ENCODE results near the gene C17orf50.
A peak's percentile ranks its signal among the peaks of the same experiment; 100 is the strongest.

Gene C17orf50

GRCh38 chr17:35804658-35805192 lies 44.0 kb downstream of the C17orf50 start:
- Histone ChIP-seq H3K36me3 (ENCODE audit: control insufficient read depth in 2 of 2, insufficient read depth in 2 of 2, low read length in 2 of 2) (no peaks in the 10 kb centered on the region), H3K9ac (ENCODE audit: low read length in 2 of 2) (peak overlapping the region in 1 of 2 donors; percentile 2), H3K4me3 (ENCODE audit: low read length in 2 of 2) (no peak overlapping the region), H3K27me3 (ENCODE audit: control insufficient read depth in 1 of 2, insufficient read depth in 2 of 2, low read length in 2 of 2) (no peaks in the 10 kb centered on the region), H3K4me1 (ENCODE audit: control insufficient read depth, insufficient read depth, low read length) (peaks cover 39% of the 10 kb centered on the region), H3K9me3 (ENCODE audit: control insufficient read depth in 2 of 2, low read length in 2 of 2) (no peaks in the 10 kb centered on the region), H3K27ac (ENCODE audit: low read length) (peak overlapping the region; percentile 55)

- peaks cover 31% of the 10 kb centered on the region for H3K4me1 ChIP-seq (ENCODE audit: control insufficient read depth, insufficient read depth, low read length)
- H3K4me3 ChIP-seq (ENCODE audit: low read length in 2 of 2), result no peak overlapping the region
- H3K36me3 ChIP-seq (ENCODE audit: control insufficient read depth in 2 of 2, insufficient read depth in 2 of 2, low read length in 2 of 2), result no peaks in the 10 kb centered on the region
- H3K9ac ChIP-seq (ENCODE audit: low read length in 2 of 2), result no peak overlapping the region
- no peak overlapping the region for H3K27ac ChIP-seq (ENCODE audit: low read length)
- H3K9me3 ChIP-seq (ENCODE audit: control insufficient read depth in 2 of 2, low read length in 2 of 2), result no peaks in the 10 kb centered on the region
- no peaks in the 10 kb centered on the region for H3K27me3 ChIP-seq (ENCODE audit: control insufficient read depth in 1 of 2, insufficient read depth in 2 of 2, low read length in 2 of 2)
Observed at GRCh38 chr17:35807371-35808144, 46.9 kb downstream of the C17orf50 start.

DNA sequence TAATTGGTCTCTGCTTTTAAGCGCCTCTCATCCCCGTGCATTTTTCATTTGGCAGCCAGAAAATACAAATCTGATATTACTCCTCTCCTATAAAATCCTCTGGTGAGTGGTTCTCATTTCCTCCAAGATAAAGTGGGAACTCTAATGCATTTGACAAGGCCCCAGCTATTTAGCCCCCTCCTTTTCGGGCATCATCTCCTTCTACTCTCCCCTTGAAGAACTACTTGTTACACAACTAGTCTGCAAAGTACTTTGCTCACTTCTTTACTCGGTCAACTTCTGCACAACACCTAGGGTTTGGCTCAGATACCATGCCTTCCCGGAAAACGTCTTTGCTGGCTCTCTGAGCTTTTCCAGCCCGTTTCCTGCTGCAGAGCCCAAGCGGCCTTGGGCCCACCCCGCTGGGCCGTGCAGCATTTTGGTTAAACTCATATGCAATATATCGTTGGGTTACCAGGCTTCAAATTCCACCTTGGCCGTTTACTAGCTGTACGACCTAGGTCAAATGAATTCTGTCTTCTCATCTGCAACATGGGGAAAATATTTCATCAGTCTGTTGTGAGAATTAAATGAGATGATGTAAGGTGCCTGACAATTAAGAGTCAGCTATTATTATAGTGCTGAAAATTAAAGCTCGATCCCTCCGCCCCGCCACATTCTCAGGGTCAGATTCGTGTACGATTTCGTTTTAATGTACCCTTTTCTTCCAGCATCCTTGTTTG lies 47.7 kb downstream of the C17orf50 start:
- peak overlapping the region; percentile 91 for H3K27ac ChIP-seq (ENCODE audit: low read length)
- H3K27me3 ChIP-seq (ENCODE audit: control insufficient read depth in 1 of 2, insufficient read depth in 2 of 2, low read length in 2 of 2), result no peaks in the 10 kb centered on the region
- H3K36me3 ChIP-seq (ENCODE audit: control insufficient read depth in 2 of 2, insufficient read depth in 2 of 2, low read length in 2 of 2), result no peaks in the 10 kb centered on the region
- no peaks in the 10 kb centered on the region for H3K9me3 ChIP-seq (ENCODE audit: control insufficient read depth in 2 of 2, low read length in 2 of 2)
- peak overlapping the region; percentile 80 to 95 for H3K4me3 ChIP-seq (ENCODE audit: low read length in 2 of 2)
- peak overlapping the region; percentile 87 to 95 for H3K9ac ChIP-seq (ENCODE audit: low read length in 2 of 2)
- peaks cover 35% of the 10 kb centered on the region for H3K4me1 ChIP-seq (ENCODE audit: control insufficient read depth, insufficient read depth, low read length)

- peak within 1 kb of the TSS; percentile 89 to 95 for H3K4me3 ChIP-seq (ENCODE audit: low read length in 2 of 2)
- H3K9ac ChIP-seq (ENCODE audit: low read length in 2 of 2), result peak within 1 kb of the TSS; percentile 87 to 95
- H3K4me1 ChIP-seq (ENCODE audit: control insufficient read depth, insufficient read depth, low read length), result peaks cover 35% of the 10 kb centered on the region
- no peaks in the 10 kb centered on the region for H3K27me3 ChIP-seq (ENCODE audit: control insufficient read depth in 1 of 2, insufficient read depth in 2 of 2, low read length in 2 of 2)
- H3K27ac ChIP-seq (ENCODE audit: low read length), result peak within 1 kb of the TSS; percentile 91
- H3K9me3 ChIP-seq (ENCODE audit: control insufficient read depth in 2 of 2, low read length in 2 of 2), result no peaks in the 10 kb centered on the region
- H3K36me3 ChIP-seq (ENCODE audit: control insufficient read depth in 2 of 2, insufficient read depth in 2 of 2, low read length in 2 of 2), result no peaks in the 10 kb centered on the region
Observed at GRCh38 chr17:35808962-35809854, 48.5 kb downstream of the C17orf50 start, which contains the start of gene TAF15. TAF15 (plus strand) TSS chr17:35809484; CDS start chr17:35809570, 86 bp downstream.

DNA sequence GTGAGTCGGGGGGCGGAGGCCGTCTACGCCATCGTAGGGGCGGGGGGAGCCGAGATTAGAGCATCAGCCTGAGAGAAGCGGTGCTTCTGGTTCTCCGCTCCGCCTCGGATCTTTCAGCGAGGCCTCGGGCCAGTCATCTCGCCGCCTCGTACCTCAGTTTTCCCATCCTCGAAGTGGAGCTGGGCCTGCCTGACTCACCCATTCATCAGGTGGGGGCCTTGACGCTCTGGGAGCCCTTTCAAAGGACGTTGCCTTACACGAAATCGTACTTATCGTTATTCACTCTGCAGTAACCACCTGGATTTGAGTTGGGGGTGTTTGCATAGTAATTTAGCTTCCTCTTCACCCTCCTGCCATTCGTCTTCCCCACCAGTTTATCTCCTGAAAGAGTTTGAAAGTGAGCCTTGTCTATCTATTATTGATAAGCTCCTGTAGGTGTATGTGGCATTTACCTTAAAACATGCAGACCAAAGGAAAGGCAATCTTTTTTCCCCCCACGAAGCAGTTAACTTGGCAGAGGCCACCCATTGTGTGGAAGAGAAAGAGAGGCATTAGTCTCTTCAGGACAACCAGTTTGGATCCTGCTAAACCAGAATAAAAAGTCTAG lies 49.3 kb downstream of the C17orf50 start:
- peak overlapping the region; percentile 87 to 94 for H3K9ac ChIP-seq (ENCODE audit: low read length in 2 of 2)
- H3K4me3 ChIP-seq (ENCODE audit: low read length in 2 of 2), result peak overlapping the region; percentile 89 to 95
- H3K4me1 ChIP-seq (ENCODE audit: control insufficient read depth, insufficient read depth, low read length), result peaks cover 28% of the 10 kb centered on the region
- no peaks in the 10 kb centered on the region for H3K27me3 ChIP-seq (ENCODE audit: control insufficient read depth in 1 of 2, insufficient read depth in 2 of 2, low read length in 2 of 2)
- H3K36me3 ChIP-seq (ENCODE audit: control insufficient read depth in 2 of 2, insufficient read depth in 2 of 2, low read length in 2 of 2), result no peaks in the 10 kb centered on the region
- H3K27ac ChIP-seq (ENCODE audit: low read length), result peak overlapping the region; percentile 91
- H3K9me3 ChIP-seq (ENCODE audit: control insufficient read depth in 2 of 2, low read length in 2 of 2), result no peaks in the 10 kb centered on the region

DNA sequence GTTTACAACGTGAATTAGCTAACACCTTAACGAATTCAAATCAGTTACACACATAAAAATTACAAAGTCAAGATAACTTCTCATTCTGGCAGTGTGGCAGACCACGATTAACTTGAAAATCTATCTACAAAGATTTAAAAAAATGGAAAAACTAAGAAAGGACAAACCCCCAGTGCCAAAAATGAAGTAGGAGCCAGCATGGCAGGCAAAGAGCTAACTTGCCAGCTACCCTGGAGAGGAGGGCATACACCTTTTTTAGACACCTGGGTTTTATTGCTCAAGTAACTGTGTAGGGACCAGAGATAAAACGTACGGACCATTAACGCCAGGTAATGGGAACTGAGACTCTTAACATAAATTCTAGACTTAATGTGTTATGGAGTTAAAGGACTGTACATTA lies 51.1 kb downstream of the C17orf50 start:
- H3K4me1 ChIP-seq (ENCODE audit: control insufficient read depth, insufficient read depth, low read length), result peaks cover 30% of the 10 kb centered on the region
- H3K9me3 ChIP-seq (ENCODE audit: control insufficient read depth in 2 of 2, low read length in 2 of 2), result no peaks in the 10 kb centered on the region
- H3K27me3 ChIP-seq (ENCODE audit: control insufficient read depth in 1 of 2, insufficient read depth in 2 of 2, low read length in 2 of 2), result no peaks in the 10 kb centered on the region
- no peak overlapping the region for H3K27ac ChIP-seq (ENCODE audit: low read length)
- H3K36me3 ChIP-seq (ENCODE audit: control insufficient read depth in 2 of 2, insufficient read depth in 2 of 2, low read length in 2 of 2), result no peaks in the 10 kb centered on the region
- H3K9ac ChIP-seq (ENCODE audit: low read length in 2 of 2), result no peak overlapping the region
- H3K4me3 ChIP-seq (ENCODE audit: low read length in 2 of 2), result peak overlapping the region in 1 of 2 donors; percentile 3

GRCh38 chr17:35812456-35812855 lies 51.8 kb downstream of the C17orf50 start:
- peaks cover 33% of the 10 kb centered on the region for H3K4me1 ChIP-seq (ENCODE audit: control insufficient read depth, insufficient read depth, low read length)
- no peaks in the 10 kb centered on the region for H3K36me3 ChIP-seq (ENCODE audit: control insufficient read depth in 2 of 2, insufficient read depth in 2 of 2, low read length in 2 of 2)
- no peak overlapping the region for H3K4me3 ChIP-seq (ENCODE audit: low read length in 2 of 2)
- no peak overlapping the region for H3K27ac ChIP-seq (ENCODE audit: low read length)
- no peaks in the 10 kb centered on the region for H3K27me3 ChIP-seq (ENCODE audit: control insufficient read depth in 1 of 2, insufficient read depth in 2 of 2, low read length in 2 of 2)
- no peaks in the 10 kb centered on the region for H3K9me3 ChIP-seq (ENCODE audit: control insufficient read depth in 2 of 2, low read length in 2 of 2)
- no peak overlapping the region for H3K9ac ChIP-seq (ENCODE audit: low read length in 2 of 2)
